GM12892 (cell line): ENCODE measurements around the gene TTC13.

Experiments
- POLR2A ChIP-seq: IDR thresholded peaks from 2 replicates; pipeline ENCODE4 v1.6.1; 2011; ENCODE audit warnings: low read depth, low read length, control low read depth
- POLR2AphosphoS5 ChIP-seq: IDR thresholded peaks from 2 replicates; pipeline ENCODE4 v1.6.1; 2011; ENCODE audit warnings: low read depth, low read length, control low read depth

- no peak for TF ChIP-seq POLR2AphosphoS5
- no peak for TF ChIP-seq POLR2A
Observed at GRCh38 chr1:230965535-230965934, 13.1 kb downstream of the TTC13 start.
